Ascending aorta (tissue), 2 donors: ENCODE measurements around the gene CHAT. TPM values are rescaled to one million over a fixed set of nuclear protein-coding genes. Genes with fewer than 3 reads are reported as not detected.

Experiments used
- DNase-seq, 2 donors: peaks; one replicate each; pipeline ENCODE4 v3.0.0-alpha.2; 2019; ENCODE audit warnings: low spot score in 2 of 2
- H3K27ac ChIP-seq, 2 donors: fragments of 200-600 bp; sonication (generic); one replicate each; pipeline ENCODE4 v1.5.1; 2016 to 2017; ENCODE audit warnings: mild to moderate bottlenecking in 1 of 2
- H3K27me3 ChIP-seq: fragments of 200-600 bp; sonication (generic); one replicate; pipeline ENCODE4 v1.5.1; 2017
- H3K36me3 ChIP-seq, 2 donors: fragments of 200-600 bp; sonication (generic); one replicate each; pipeline ENCODE4 v1.5.1; 2016
- H3K4me1 ChIP-seq, 2 donors: fragments of 200-600 bp; sonication (generic); one replicate each; pipeline ENCODE4 v1.5.1; 2016 to 2017; ENCODE audit warnings: mild to moderate bottlenecking in 1 of 2
- H3K4me3 ChIP-seq, 2 donors: fragments of 200-600 bp; sonication (generic); one replicate each; pipeline ENCODE4 v1.5.1; 2016 to 2017; ENCODE audit warnings: mild to moderate bottlenecking in 1 of 2
- H3K9me3 ChIP-seq, 2 donors: fragments of 200-600 bp; sonication (generic); one replicate each; pipeline ENCODE4 v1.5.1; 2016
- CTCF ChIP-seq, 3 experiments: fragments of 200-600 bp in 2 of 3; fragments of 450-650 bp in 1 of 3; sonication (generic) in 2 of 3; IDR thresholded peaks; one replicate each; pipeline ENCODE4 v1.5.1; 2016 to 2019; ENCODE audit warnings: antibody characterized with exemption in 3 of 3, mild to moderate bottlenecking in 1 of 3, moderate library complexity in 1 of 3
- intact Hi-C: fragments of 100-400 bp; cut with DNase I; formaldehyde crosslinking; loops from one replicate; pipeline ENCODE4 v1.15.1; 2023
- total RNA-seq: library from RNA; depleted of rRNA; stranded (reverse); fragments of >200 nt; gene quantifications from one replicate; pipeline ENCODE4 v1.1.0, GENCODE V29; 2016

The CHAT gene
- total RNA-seq, 1 donor from 2014 or later = not detected

GRCh38 chr10:49613165-49613881 is 514 bp upstream of the CHAT start:
- no peaks in the 10 kb centered on the region for H3K9me3 ChIP-seq
- H3K36me3 ChIP-seq = no peaks in the 10 kb centered on the region
- H3K27me3 ChIP-seq = peaks cover 20% of the 10 kb centered on the region
- intact Hi-C loops = no loop called here
- peak in 1 of 2 donors; percentile 46 for DNase-seq
- H3K4me3 ChIP-seq = no peak overlapping the region
- H3K4me1 ChIP-seq = peaks cover 3 to 4% of the 10 kb centered on the region in 2 donors
- no peak overlapping the region for H3K27ac ChIP-seq
- TF ChIP-seq CTCF (IDR thresholded peaks at IDR 0.05) = no peak

DNA sequence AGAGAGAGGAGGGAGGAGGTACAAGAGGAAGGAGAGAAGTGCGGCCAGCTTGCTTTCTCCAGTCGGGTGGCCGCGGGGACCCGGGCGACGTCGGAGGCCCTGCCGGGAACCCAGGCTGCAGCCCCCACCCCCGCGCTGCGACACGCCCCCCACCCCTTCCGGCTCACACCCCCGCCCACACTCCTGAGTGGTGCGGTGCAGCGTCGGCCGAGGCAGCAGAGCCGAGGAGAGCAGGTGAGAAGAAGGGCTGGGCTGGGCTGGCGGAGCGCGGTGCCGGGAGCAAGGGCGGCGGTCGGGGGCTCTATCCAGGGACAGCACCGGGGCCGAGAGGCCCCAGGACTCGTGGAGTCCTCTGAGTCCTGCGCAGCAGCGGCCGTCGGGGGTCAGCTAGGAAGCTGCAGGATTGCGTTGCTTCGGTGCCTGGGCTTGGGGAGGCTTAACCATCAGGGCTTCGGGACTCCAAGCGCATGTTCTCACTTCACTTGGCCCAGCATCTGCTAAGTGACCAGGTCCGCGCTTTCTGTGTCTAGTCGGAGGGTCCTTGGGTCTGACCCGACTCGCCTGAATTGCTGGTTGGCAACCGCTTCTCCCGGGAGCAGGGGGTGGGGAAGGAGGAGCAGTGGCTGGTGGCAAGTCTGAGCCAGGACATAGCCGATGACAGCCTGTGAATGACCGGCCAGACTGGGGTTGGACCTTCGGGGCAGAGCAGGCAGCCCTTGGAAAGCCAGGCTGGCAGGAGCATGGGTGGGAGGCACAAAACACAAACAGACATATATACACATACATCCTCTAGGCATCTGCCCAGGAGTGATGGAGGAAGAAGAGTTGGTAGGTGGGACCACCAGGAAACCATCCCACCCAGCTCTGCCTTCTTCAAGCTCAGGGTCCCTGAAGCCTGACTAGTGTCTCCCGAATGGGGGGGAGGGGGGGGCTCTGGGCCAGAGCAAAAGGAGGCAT is 683 bp downstream of the CHAT start:
- TF ChIP-seq CTCF (IDR thresholded peaks at IDR 0.05) = no peak
- Histone ChIP-seq H3K36me3 (no peaks in the 10 kb centered on the region), H3K9me3 (no peaks in the 10 kb centered on the region), H3K4me3 (no peak overlapping the region), H3K27me3 (peaks cover 18% of the 10 kb centered on the region), H3K4me1 (peaks cover 3 to 4% of the 10 kb centered on the region in 2 donors), H3K27ac (no peak overlapping the region)
- peak in 1 of 2 donors; percentile 30 for DNase-seq
- intact Hi-C loops = no loop called here

- peak in 1 of 2 donors; percentile 50 for DNase-seq
- Histone ChIP-seq H3K9me3 (no peaks in the 10 kb centered on the region), H3K36me3 (no peaks in the 10 kb centered on the region), H3K4me3 (no peak overlapping the region), H3K27ac (no peak overlapping the region), H3K27me3 (peaks cover 11% of the 10 kb centered on the region), H3K4me1 (peaks cover 3 to 4% of the 10 kb centered on the region in 2 donors)
- intact Hi-C loops = no loop called here
- no peak for TF ChIP-seq CTCF (IDR thresholded peaks at IDR 0.05)
Observed at GRCh38 chr10:49615213-49615612, 1.4 kb downstream of the CHAT start.

DNA sequence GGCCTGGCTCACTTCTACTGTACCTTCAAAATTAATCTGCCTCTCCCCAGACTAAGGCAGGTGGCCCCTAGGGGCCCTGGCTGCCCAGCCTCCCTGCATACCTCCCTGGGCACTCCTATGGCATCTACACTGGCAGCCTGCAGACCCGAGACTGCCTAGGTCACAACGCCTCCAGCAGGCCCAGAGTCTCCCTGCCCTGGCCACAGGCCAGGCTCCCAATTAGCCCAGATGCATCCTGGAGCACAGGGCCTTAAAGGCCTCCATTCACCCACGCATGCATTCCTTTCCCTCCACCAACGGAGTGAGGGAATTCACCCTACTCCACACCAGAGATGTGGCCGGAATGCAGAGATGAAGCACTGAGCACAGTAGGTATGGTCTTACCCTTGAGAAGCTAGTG is 1.9 kb downstream of the CHAT start:
- peaks cover 0 to 4% of the 10 kb centered on the region in 2 donors for H3K4me1 ChIP-seq
- peaks cover 6% of the 10 kb centered on the region for H3K27me3 ChIP-seq
- H3K27ac ChIP-seq = no peak overlapping the region
- DNase-seq = peak in 1 of 2 donors; percentile 42
- H3K4me3 ChIP-seq = no peak overlapping the region
- TF ChIP-seq CTCF (IDR thresholded peaks at IDR 0.05) = no peak
- no peaks in the 10 kb centered on the region for H3K36me3 ChIP-seq
- no peaks in the 10 kb centered on the region for H3K9me3 ChIP-seq
- intact Hi-C loops = no loop called here

- peak in 1 of 2 donors; percentile 25 for DNase-seq
- TF ChIP-seq CTCF (IDR thresholded peaks at IDR 0.05) = no peak
- no peak overlapping the region for H3K27ac ChIP-seq
- no peaks in the 10 kb centered on the region for H3K27me3 ChIP-seq
- intact Hi-C loops = no loop called here
- H3K9me3 ChIP-seq = no peaks in the 10 kb centered on the region
- peaks cover 0 to 4% of the 10 kb centered on the region in 2 donors for H3K4me1 ChIP-seq
- H3K36me3 ChIP-seq = no peaks in the 10 kb centered on the region
- no peak overlapping the region for H3K4me3 ChIP-seq
Observed at GRCh38 chr10:49616421-49617101, 2.7 kb downstream of the CHAT start.
